Endothelial cell of umbilical vein (primary cell): Measurements from ENCODE around the gene SUPT5H. TPM values are rescaled to one million over a fixed set of nuclear protein-coding genes. Genes with fewer than 3 reads are reported as not detected.

Source experiments
- BruUV-seq: library from RNA; stranded (reverse); fragments of 400-500 nt; replicated peaks from 2 replicates; lab custom pipeline; 2021; lab: Mats Ljungman, UMichigan
- CTCF ChIA-PET: fragments of 300-600, 350-600 bp; sonication (Branson Sonifier 250); formaldehyde crosslinking; loops from one replicate; lab custom pipeline; 2021; ENCODE audit warnings: antibody characterized with exemption, inconsistent platforms; lab: Charles Lee
- POLR2A ChIA-PET: fragments of 300-600, 350-600 bp; sonication (Branson Sonifier 250); formaldehyde crosslinking; loops from one replicate; lab custom pipeline; 2021; ENCODE audit warnings: antibody characterized with exemption, inconsistent platforms; lab: Charles Lee
- DNase-seq: peaks from one replicate; pipeline ENCODE4 v3.0.0-alpha.2; 2011; ENCODE audit warnings: low read depth, low spot score
- FAIRE-seq: peaks from 2 replicates; lab custom pipeline; 2011; peaks lifted over from hg19 to GRCh38; lab: Jason Lieb, UNC
- H2AFZ ChIP-seq: 2 replicates; pipeline ENCODE4 v1.6.0; 2012; ENCODE audit warnings: low read depth, low read length, control low read depth, inconsistent platforms
- H3K27ac ChIP-seq: 2 replicates; pipeline ENCODE4 v1.5.1; 2011; ENCODE audit warnings: low read depth, mild to moderate bottlenecking, control low read depth, low read length, moderate library complexity; ENCODE audit not compliant: insufficient read depth
- H3K27me3 ChIP-seq, 2 experiments: 2 replicates each; pipeline versions ENCODE4 v1.6.0 to v1.6.1; 2011; ENCODE audit warnings: low read length in 2 of 2, mixed read lengths in 1 of 2; ENCODE audit not compliant: control insufficient read depth in 2 of 2, insufficient read depth in 2 of 2
- H3K36me3 ChIP-seq, 2 experiments: 2 replicates in 1 of 2; 3 replicates in 1 of 2; pipeline ENCODE4 v1.5.1; 2011; ENCODE audit warnings: low read length in 2 of 2, mild to moderate bottlenecking in 1 of 2, moderate library complexity in 1 of 2; ENCODE audit not compliant: control insufficient read depth in 2 of 2, insufficient read depth in 2 of 2; ENCODE audit errors: extremely low read depth in 1 of 2
- H3K4me1 ChIP-seq: 3 replicates; pipeline ENCODE4 v1.5.1; 2011; ENCODE audit warnings: mild to moderate bottlenecking, low read length; ENCODE audit not compliant: control insufficient read depth, insufficient read depth; ENCODE audit errors: extremely low read depth
- H3K4me2 ChIP-seq: 2 replicates; pipeline ENCODE4 v1.6.1; 2011; ENCODE audit warnings: low read length, control low read depth, mixed read lengths; ENCODE audit not compliant: insufficient read depth
- H3K4me3 ChIP-seq, 3 experiments: fragments of 200-600 bp in 1 of 3; sonication (generic), shearing (Covaris generic) in 1 of 3; replicated peaks in 1 of 3; 2 replicates each; pipeline ENCODE4 v1.5.1; 2011 to 2016; ENCODE audit warnings: control low read depth in 3 of 3, low read length in 3 of 3, mild to moderate bottlenecking in 2 of 3, inconsistent platforms in 1 of 3, low read depth in 1 of 3, moderate library complexity in 1 of 3; ENCODE audit not compliant: insufficient read depth in 1 of 3
- H3K79me2 ChIP-seq: 2 replicates; pipeline ENCODE4 v1.6.0; 2012; ENCODE audit warnings: low read length, inconsistent platforms; ENCODE audit not compliant: control insufficient read depth, insufficient read depth
- H3K9ac ChIP-seq: replicated peaks from 2 replicates; pipeline ENCODE3; 2011; ENCODE audit warnings: low read length, control low read depth; ENCODE audit not compliant: insufficient read depth; ENCODE audit errors: extremely low read depth
- H3K9me1 ChIP-seq: replicated peaks from 3 replicates; pipeline ENCODE4 v1.6.0; 2011; ENCODE audit warnings: mild to moderate bottlenecking, low read length; ENCODE audit not compliant: control insufficient read depth, insufficient read depth; ENCODE audit errors: extremely low read depth
- H3K9me3 ChIP-seq: replicated peaks from 2 replicates; pipeline ENCODE4 v1.5.1; 2012; ENCODE audit warnings: low read length, inconsistent platforms; ENCODE audit not compliant: control insufficient read depth, insufficient read depth
- H4K20me1 ChIP-seq: replicated peaks from 2 replicates; pipeline ENCODE3; 2011; ENCODE audit warnings: mild to moderate bottlenecking, low read length; ENCODE audit not compliant: control insufficient read depth, insufficient read depth; ENCODE audit errors: extremely low read depth
- CTCF ChIP-seq, 2 donors: IDR thresholded peaks; 1 replicate in 1 of 2; 2 replicates in 1 of 2; pipeline ENCODE4 v1.5.1; 2011; ENCODE audit warnings: low read length in 2 of 2, mild to moderate bottlenecking in 2 of 2, moderate library complexity in 2 of 2, control low read depth in 1 of 2, inconsistent platforms in 1 of 2, low read depth in 1 of 2; ENCODE audit not compliant: insufficient read depth in 1 of 2; ENCODE audit errors: extremely low read depth in 1 of 2
- FOS ChIP-seq: IDR thresholded peaks from 2 replicates; pipeline ENCODE4 v1.6.1; 2011; ENCODE audit warnings: mild to moderate bottlenecking, low read length, moderate library complexity, borderline replicate concordance; ENCODE audit not compliant: insufficient read depth
- GATA2 ChIP-seq: IDR thresholded peaks from 2 replicates; pipeline ENCODE4 v1.7.0; 2011; ENCODE audit warnings: low read depth, mild to moderate bottlenecking, moderate library complexity, mixed read lengths, low read length; ENCODE audit not compliant: insufficient read length, insufficient read depth
- JUN ChIP-seq: IDR thresholded peaks from 2 replicates; pipeline ENCODE4 v1.6.1; 2011; ENCODE audit warnings: borderline replicate concordance, low read depth; ENCODE audit not compliant: insufficient read length, insufficient read depth
- MYC ChIP-seq: IDR thresholded peaks from one replicate; pipeline ENCODE4 v1.6.1; 2011; ENCODE audit warnings: mild to moderate bottlenecking, low read depth, low read length
- POLR2A ChIP-seq: IDR thresholded peaks from 2 replicates; pipeline ENCODE4 v1.6.1; 2012; ENCODE audit warnings: low read depth, mild to moderate bottlenecking, control low read depth, low read length
- POLR2AphosphoS5 ChIP-seq: IDR thresholded peaks from 2 replicates; pipeline ENCODE4 v1.6.1; 2012; ENCODE audit warnings: low read depth, mild to moderate bottlenecking, control low read depth, low read length, moderate library complexity; ENCODE audit not compliant: insufficient read depth
- dilution Hi-C: fragments of 300-500 bp; cut with MboI; formaldehyde crosslinking; loops from one replicate; pipeline ENCODE4 v1.15.0; 2019; ENCODE audit warnings: low sequenced_read_pairs; ENCODE audit not compliant: extremely low pct_ligation_motif_present
- intact Hi-C: fragments of 100-400 bp; cut with micrococcal nuclease; formaldehyde crosslinking; loops from one replicate; pipeline ENCODE4 v1.10.0; 2022
- polyA plus RNA-seq, 4 experiments: library from polyadenylated mRNA; depleted of rRNA in 3 of 4; stranded (reverse) in 3 of 4; unstranded in 1 of 4; fragments of >200 nt; gene quantifications; 2 replicates each; pipeline versions ENCODE4 v1.2.1 to v1.2.3, GENCODE V29; 2011 to 2012; ENCODE audit warnings: missing spikeins in 1 of 4
- total RNA-seq: library from RNA; stranded (reverse); gene quantifications from 2 replicates; pipeline ENCODE4 v1.2.3, GENCODE V29; 2021
- TF ChIP-seq, protein P1 (sequence below): IDR thresholded peaks from 2 replicates; pipeline ENCODE4 v1.6.1; 2011; ENCODE audit not compliant: insufficient read depth, insufficient read length

The SUPT5H gene
- total and polyA plus RNA-seq, 2 donors (not counting 3 experiments of a cell fraction or from before 2014, with no cell fraction given) = 87.6 to 120 TPM

DNA sequence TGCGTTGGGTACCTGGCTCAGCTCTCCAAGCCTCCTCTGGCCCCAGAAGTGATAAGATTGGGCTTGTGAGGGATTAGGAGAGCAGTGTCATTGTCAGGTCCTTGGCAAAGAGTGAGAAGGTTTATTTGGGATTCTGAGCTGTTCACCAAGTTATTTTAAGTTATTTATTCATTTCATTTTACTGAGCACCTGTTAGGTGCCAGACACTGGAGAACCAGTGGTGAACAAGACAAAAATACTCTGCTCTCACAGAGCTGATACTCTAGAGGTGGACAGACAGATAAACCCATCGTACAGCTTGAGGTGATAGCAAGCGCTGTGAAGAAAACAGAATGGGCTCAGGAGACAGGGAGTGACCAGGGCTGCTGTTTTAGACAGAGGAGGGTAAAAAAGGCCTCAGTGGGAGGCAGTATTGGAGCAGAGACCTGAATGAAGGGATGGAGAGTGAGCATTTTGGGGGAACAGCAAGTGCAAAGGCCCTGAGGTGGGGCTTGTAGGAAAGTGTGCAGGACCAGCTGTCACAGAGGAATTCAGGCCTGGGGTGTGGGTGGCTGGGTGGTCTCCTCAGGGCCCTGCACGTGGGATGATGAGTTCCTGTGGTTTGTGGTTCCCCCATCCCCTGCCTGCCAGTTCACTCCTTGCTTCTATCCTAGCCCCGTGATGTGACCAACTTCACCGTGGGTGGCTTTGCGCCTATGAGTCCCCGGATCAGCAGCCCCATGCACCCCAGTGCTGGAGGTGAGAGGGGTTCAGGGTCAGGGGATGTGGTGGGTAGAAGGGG lies 26.6 kb downstream of the SUPT5H start:
- dilution Hi-C loops = no loop called here
- Histone ChIP-seq H3K9me1 (no peaks in the 10 kb centered on the region), H3K27me3 (no peaks in the 10 kb centered on the region), H3K4me2 (no peak overlapping the region), H4K20me1 (no peaks in the 10 kb centered on the region), H2AFZ (no peak overlapping the region), H3K4me1 (no peaks in the 10 kb centered on the region), H3K9ac (no peak overlapping the region), H3K4me3 (no peak overlapping the region), H3K27ac (no peak overlapping the region), H3K36me3 (peaks cover 9 to 80% of the 10 kb centered on the region in 2 experiments), H3K79me2 (no peaks in the 10 kb centered on the region), H3K9me3 (no peaks in the 10 kb centered on the region)
- POLR2A ChIA-PET = no interaction called here
- no TSS peak for BruUV-seq
- TF ChIP-seq FOS (no peak), POLR2AphosphoS5 (no peak), GATA2 (no peak), POLR2A (no peak), JUN (no peak), CTCF (IDR thresholded peaks at IDR 0.05; ENCODE audit: extremely low read depth in 1 of 2, insufficient read depth in 1 of 2, low read depth in 1 of 2, low read length in 2 of 2) (no peak), MYC (no peak)
- TF ChIP-seq, protein P1, sequence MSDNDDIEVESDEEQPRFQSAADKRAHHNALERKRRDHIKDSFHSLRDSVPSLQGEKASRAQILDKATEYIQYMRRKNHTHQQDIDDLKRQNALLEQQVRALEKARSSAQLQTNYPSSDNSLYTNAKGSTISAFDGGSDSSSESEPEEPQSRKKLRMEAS = no peak
- no peak for FAIRE-seq
- intact Hi-C loops = no loop called here
- CTCF ChIA-PET = interaction anchor here (0.5 to 1.1 kb wide), 2 partner anchors 13 to 61 kb away, joined by 3 to 5 read pairs; partner anchors contain the start of gene EID2B
- DNase-seq = no peak
